Amygdala (tissue), 56 donors: ENCODE data around the gene SLC2A1.

ENCODE experiments used
- DNase-seq, 56 donors: peaks; one replicate each; lab custom pipeline; 2025; lab: John Stamatoyannopoulos, UW

SLC2A1 gene

DNA sequence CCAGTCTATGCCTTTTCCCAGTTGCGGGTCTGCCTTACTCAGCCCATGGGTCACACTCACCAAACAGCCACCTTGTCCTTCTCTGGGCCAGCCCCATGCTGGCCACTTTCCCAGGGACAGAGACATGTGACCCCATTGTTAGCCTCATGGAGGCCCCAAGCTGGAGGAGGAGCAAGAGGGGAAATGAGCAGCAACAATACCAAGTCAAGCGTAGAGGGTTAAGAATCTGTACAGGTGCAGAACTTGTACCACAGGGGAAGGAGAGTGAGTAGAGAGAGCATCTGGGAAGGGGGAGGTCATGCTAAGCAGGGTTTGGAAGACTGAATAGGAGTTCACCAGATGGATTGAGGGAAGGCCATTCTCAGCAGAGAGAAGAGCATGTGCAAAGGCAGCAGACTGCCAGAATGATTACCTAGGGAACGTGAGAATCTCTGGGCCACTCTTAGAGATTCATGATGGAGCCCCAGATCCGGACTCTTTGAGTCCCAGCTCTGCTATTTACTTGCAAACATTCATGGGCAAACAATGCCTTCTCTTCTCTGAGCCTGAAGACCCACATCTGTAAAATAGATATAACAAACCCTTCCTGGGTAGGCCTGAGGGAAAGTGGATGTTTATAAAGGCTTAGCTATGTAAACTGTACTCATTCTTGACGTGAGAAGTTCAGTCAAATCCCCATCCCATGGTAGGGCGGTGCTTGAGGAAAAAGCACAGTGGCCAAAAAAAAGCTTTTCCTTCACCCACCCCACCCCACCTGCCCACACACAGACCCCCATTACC, 2.8 kb upstream of the SLC2A1 start:
- peak in 44 of 56 donors; percentile 12 to 82 (median 48) for DNase-seq

DNA sequence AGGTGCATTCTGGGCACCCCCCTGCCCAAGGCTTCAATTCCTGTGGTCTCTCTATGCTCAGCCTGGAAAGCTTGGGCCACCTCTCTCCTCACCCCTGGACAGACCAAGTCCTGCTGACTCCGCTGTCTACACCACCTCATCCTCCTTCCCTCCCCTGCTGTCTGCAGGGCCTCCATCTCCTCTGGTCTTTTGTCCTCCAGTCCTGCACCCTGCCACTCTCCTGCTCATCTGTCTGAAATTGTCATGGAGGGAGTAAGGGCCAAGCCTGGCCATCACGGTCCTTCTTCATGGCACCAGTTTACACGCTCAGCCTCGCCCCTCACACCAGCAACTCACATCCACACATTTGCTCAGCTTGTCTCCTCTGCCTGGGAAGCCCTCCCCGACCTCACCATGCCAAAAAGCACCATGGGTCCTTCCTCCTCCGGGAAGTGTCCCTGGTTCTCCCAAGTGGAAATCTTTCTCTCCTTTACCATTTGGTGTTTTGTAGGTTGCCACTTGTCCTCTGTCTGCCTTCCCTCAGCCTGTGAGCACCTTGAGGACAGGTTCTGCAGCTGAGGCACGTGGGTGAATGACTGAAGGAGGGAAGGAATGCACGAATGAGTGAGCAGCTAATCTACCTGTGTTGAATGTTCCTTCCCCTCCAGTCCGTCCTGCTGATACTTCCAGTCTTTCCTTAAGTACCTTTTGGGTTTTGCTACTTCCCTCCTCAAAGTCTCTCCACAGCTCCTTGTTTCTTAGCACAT, 2.1 kb upstream of the SLC2A1 start:
- no peak for DNase-seq

DNA sequence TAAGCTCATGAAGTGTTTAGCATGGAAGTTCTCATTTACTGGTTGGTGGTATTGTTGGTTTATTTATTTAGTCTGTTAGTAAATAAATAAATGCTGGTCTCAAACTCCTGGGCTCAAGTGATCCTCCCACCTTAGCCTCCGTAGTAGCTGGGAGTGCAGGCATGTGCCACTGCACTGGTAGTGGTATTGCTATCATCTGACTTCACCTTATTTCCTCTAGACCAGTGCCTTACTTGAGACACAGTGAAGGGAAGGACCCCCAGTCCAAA, 1.4 kb upstream of the SLC2A1 start:
- no peak for DNase-seq

DNA sequence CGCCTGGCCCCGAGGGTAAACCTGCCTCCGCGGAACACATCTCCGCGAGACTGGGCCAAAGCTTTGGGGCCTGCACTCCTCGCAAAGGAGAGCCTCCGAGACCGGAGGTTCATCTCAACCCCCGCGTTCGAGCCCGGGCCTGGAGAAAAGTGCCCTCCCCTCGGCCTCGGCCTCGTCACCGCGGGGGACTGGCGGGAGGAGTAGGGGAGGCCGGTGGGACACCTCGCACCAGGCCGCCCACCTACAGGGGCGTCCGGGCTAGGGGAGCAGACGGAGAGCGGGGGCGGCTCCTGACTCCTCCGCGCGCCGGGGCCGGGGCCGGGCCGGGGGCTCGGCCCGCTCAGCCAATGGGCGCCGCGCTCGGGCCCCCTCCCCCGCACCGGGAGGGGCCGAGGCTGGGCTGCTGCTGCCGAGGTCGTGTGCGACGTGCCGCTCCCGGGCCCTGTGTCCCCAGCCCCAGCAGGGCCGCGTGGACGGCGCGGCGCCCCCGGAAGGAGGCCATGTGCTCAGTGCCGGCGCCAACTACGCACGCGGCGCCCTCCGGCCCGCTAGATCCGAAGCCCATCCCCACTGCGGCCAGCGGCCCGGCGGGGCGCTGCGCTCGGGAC, 684 bp downstream of the SLC2A1 start:
- peak in 34 of 56 donors; percentile 14 to 69 (median 50) for DNase-seq

DNA sequence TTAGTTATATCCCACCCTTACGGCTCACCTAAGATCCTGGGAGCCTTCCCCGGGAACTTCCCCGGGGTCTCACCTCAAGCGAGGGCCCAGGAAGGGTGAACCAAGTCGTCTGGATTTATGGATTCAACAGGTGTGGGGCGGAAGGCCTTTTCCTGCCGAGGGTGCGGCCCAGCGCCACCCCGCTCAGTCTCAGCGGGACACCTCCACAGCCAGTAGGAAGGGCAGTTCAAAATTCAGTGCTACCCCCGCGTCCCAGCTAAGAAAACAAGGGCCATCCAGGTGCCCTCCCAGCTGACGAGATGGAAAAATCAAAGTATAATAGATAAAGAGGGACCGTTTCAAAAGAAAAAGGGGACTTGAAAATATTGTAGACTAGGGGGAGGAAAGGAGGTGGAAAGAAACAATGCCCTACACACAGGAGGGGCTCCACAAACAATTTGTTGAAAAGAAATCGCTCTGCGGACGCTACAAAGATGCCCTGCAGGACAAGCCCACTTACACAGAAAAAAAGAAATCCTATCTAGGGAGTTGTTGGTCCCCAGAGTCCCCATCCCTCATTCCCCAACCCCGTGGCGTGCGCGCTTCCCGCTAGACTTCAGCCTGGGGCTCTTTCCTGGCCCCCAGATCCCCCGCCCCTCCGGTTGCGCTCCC, 1.3 kb downstream of the SLC2A1 start:
- no peak for DNase-seq

DNA sequence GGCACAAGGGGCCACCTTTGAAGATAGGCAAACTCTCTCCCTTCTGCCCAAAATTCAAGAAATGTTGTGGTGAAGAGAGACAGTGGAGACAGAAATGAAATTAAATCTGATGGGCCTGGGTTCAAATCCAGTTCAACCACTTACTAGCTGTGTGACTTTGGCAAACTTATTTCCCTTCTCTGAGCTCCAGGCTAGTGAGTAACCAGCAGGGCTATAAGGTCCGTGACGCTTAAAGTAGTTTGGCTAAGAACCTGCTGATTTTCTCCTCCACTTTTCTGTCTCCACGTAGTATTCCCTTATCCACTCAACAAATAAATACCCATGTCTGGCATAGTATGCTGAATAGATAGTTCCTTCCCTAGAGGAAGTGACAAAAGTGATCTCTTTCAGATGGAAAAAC, 1.9 kb downstream of the SLC2A1 start:
- no peak for DNase-seq

DNA sequence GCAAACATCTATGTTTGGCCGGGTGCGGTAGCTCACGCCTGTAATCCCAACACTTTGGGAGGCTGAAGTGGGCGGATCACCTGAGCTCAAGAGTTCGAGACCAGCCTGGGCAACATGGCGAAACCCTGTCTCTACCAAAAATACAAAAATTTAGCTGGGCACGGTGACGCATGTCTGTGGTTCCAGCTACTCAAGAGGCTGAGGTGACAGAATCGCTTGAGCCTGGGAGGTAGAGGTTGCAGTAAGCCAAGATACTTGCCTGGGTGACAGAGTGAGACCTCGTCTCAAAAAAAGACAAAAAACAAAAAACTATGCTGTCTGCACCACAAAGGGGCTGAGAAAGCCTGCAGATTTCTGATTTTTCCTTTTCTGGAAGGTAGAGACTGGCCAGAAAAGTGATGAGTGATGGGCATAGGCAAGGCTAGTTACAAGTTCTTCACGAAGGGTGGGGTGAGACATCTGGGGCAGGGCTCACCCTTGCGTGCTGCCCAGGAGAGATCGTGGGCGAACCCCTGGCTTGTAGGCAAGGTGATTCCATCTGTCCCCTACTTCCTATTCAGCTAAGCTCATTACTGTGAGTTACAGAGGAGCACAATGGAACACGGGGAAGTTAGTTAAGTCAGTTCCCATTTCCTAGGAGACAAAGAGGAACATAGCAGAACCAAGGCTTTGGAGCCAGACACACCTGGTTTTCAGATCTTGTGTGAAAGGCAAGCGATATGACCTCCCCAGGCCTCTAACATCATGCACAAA, 3.2 kb downstream of the SLC2A1 start:
- no peak for DNase-seq

DNA sequence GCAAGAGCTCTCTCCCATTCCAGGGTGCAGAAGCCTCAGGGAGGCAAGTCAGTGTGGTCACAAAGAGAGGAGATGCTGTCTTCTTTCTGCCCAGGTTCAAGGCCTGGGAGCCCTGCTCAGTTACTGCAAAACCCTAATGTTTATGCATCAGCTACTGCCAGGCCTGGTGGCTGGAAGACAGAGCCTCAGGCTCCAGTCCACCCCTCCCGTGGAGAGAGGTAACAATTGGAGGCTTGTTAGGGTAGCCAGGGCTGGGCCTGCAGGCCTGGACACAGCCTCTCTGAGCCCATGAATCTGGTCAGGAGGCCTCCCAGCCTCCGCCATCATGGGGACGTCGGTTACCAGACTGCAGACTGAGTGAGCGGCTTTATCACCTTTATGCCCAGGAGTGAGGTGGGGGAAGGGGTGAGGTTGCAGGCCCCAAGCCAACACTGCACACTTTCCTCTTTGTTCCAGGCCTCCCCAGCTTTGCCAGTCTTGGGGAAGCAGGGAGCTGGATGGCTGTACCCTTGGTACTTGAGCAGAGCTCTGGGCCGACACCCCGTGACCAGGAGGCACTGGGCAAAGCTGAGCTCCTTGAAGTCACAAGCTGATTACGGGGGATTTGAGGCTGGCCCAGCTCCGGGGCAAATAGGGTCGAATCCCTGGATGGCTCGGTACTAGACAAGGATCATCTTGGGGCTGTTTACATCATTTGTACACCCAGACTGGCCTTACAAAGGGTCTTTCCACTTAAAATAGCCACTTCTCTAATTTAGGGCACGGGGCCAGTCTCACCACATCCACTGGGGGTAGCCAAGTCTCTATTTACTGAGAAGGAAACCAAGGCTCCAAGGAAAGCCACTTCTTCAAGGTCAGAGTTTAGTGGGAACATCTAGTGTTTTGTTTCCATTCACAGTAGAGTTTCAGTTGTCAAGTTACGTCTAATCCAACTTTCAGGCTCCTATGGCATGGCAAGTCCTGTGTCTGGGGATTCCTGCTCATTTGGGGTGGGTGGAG, 5.2 kb downstream of the SLC2A1 start:
- peak in 42 of 56 donors; percentile 18 to 83 (median 56) for DNase-seq

DNA sequence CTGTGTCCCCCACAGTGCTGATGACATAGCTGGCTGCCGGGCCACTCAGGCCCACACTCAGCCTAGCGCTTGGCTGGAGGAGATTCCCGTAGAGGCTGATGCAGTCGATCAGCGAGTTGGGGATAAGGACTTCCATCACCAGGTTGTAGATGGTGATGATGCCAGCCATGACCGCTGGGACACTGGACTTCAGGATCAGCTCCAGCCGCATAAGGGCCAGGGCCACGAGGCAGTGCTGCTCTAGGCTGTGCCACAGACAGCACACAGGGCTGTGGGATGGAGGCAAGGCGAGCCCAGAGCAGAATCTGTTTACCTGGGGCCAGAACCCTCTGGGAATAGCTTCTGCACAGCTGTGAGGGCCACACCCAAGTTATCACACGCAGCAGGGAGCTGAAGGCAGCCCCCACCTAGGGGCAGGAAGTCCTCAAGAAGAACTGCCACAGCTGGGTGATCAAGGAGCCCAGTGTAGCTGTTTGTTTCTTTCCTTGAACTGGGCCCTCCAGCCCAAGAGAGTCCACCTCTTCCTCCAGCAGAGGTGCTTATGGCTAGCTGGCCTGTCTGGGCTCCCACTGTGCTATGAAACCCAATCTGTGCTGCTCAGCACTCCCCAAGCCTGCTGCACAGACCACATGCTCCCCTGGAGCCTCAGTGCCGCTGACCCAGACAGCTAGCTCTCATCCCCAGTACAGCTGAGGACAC, 6.2 kb downstream of the SLC2A1 start:
- no peak for DNase-seq

DNA sequence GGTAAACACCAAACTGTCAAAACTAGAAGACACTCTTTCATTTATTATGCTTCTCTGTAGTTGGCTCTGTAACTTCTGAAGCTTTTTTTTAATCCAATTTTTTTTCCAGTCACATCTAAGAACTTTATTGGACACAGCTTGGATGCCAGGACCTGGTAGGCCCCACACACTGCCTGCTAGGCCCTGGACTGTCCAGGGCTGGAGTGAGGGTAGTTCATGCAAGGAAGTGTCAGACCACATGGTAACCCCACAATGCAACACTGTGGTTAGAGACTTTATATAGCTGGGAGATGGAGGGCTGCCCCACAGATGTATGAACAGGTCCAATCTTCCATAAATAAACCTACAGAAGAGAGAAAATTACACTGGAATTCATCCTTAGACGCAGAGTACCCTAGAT, 7.1 kb downstream of the SLC2A1 start:
- no peak for DNase-seq

DNA sequence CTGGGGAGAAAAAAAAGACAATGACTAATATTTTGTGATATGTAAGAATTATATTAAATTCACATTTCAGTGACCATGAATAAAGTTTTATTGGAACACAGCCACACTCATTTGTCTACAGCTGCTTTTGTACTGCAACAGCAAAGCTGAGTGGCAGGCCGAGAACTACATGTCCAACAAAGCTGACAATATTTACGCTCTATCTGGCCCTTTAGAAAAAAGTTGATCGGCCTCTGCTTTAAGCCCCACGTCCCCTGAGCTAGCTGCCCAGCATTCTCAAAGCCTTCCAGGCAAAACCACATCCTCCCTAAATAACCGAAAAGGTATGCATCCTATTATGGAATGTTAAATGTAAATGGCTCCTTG, 8.6 kb downstream of the SLC2A1 start:
- no peak for DNase-seq

DNA sequence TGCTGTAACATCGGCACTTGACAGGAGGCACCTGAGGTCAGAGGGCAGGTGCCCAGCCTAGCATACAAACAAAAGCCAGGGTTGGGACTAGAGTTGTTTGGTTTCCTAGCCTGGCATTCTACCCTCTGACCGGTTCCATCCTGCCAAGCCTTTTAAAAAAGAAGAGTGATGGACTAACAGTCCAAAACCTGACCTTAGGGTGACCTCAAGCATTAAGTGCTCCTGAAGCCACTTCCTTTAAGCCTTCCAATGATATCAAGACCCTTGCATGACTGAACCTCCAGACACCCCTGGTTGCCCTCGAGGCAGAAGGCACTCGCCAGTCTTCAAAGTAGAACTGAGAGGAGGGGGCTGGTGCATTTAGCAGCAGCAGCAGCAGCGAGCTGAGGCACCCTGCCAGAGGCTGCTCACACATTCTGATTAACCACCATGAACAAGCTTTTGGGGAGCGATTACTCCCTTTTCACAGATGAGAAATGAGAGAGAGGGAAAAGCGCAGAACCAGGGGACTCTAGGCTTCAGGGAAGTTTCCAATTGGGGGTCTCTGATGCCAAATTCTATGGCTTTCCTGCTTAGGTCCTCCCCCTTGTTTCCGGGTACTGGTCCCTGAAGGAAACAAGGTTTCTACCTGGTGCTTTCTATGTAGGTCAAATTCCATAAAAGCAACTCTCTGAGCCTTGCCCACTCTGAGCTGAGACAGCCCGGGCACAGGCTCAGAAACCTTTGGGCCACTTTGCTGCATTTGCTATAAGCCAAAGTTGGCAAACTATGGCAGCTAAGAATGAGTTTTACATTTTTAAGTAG, 9.2 kb downstream of the SLC2A1 start:
- DNase-seq, result no peak

DNA sequence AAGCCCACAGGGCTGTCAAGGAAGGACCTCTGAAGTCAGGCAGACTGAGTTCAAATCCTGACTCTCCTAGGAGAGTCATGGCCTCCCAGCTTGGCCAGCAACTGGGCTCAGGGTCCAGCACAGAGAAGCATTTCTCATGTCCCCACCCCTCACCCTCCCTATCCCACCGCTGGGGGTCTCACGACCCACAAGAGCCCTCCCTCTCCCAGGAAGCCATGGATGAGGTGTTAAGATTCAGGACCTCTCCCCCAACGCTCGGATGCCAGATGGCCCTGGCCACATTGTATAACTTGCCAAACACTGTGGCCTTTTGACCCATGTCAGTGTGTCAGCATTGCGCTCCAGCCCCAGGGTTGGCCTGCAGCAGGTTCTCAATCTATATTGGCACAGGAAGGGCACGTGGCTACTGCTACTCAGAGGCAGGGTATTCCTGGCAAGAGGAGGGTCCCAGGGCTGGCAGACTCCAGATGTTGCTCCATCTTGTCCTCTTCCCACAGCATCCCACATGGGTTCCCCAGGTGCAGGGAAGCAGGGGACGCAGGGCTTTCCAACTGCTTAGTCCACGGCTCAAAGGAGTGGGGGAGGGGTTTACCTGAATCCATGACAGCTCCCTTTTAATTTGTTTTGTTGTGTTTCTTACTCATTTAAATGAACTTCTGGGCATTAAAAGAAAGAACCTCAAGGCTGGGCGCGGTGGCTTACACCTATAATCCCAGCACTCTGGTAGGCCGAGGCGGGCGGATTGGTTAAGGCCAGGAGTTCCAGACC, 10.5 kb downstream of the SLC2A1 start:
- DNase-seq, result no peak

DNA sequence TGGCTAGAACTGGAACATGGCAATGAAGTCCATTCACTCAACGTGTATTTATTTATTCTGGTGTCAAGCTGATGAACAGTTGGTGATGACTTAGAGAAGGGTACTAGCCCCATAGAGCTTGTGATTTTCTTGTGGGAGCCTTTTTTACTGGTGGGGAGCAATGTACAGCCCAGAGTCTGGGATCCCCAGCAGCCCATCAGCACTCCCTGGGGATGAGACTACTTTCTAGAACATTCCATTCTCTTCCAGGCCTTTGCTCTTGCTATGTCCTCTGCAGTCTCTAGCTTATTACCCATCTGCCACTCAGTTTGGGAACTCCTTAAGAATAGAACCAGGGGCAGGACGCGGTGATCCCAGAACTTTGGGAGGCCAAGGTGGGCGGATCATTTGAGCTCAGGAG, 11.6 kb downstream of the SLC2A1 start:
- DNase-seq, result no peak

DNA sequence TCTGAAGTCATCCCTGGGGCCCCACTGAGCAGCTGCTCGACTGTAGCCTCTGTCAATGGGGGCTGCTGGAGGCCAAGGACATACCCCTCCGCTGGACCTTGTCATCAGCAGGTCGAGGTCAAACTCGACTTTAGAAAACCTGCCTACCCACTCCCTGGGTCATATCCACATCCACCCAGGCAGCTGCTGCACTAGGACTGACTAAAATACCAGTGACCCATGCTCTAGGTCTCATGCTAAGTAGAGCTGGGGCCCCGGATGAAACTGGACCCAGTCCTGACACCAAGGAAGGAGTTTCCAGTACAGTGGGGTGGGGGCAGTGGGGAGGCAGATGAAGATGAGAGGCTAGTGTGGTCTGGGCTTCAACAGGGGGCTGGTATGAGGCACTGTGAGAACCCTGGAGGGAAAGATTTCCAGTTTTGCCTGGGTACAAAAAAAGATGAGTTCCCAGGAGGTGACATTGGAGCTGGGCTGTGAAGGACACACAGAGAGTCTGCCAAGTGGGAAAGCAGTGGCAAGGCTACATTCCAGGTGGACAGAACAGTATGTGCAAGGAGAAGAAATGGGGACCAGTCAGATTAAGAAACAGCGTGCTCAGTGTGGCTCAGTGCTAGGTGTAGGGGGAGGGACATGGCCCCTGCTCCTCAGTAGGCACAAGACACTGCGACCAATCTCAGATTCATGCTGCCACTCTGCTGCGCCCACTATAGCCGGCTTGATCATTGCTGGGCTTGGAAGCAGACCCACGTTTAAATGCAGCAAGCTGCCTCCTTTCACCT, 12.4 kb downstream of the SLC2A1 start:
- DNase-seq, result no peak

DNA sequence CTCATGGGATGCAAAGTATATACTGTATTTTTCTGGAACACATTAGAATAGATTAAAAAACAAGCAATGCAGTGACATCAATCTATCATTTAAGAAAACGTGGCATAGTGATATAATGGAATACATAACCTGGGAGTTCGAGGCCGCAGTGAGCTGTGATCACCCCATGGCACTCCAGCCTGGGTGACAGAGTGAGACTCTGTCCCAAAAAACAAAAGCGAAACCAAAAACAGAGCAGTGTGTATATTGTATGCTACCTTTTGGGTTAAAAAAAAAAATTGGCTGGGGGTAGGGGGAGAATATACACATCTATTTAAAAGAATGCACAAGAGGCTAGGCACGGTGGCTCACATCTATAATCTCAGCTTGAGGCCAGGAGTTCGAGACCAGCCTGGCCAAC, 13.5 kb downstream of the SLC2A1 start:
- no peak for DNase-seq
